H9 (cell line): ENCODE data around the gene KDM4C. TPM values are rescaled to one million over a fixed set of nuclear protein-coding genes. Genes with fewer than 3 reads are reported as not detected.

Source experiments
- DNase-seq: peaks from one replicate; pipeline ENCODE4 v3.0.0-alpha.2; 2017
- H2AFZ ChIP-seq: one replicate; pipeline ENCODE4 v1.6.1; 2013; ENCODE audit warnings: mild to moderate bottlenecking, low read length, control low read depth, moderate library complexity
- H2AK5ac ChIP-seq: 2 replicates; pipeline ENCODE4 v1.6.1; 2013; ENCODE audit warnings: low read length, control low read depth, mixed read lengths; ENCODE audit not compliant: insufficient read length
- H2BK120ac ChIP-seq: one replicate; pipeline ENCODE4 v1.6.1; 2013; ENCODE audit warnings: low read depth, mild to moderate bottlenecking, low read length, control low read depth, inconsistent platforms; ENCODE audit not compliant: poor library complexity, severe bottlenecking
- H2BK12ac ChIP-seq: 2 replicates; pipeline ENCODE4 v1.6.1; 2013; ENCODE audit warnings: low read length, control low read depth, mixed read lengths, low read depth; ENCODE audit not compliant: insufficient read length
- H2BK15ac ChIP-seq: 2 replicates; pipeline ENCODE4 v1.6.1; 2013; ENCODE audit warnings: low read depth, low read length, control low read depth
- H2BK20ac ChIP-seq: one replicate; pipeline ENCODE4 v1.6.1; 2013; ENCODE audit warnings: low read depth, mild to moderate bottlenecking, low read length, control low read depth, inconsistent platforms; ENCODE audit not compliant: poor library complexity, severe bottlenecking
- H2BK5ac ChIP-seq: 2 replicates; pipeline ENCODE4 v1.6.1; 2013; ENCODE audit warnings: low read length, control low read depth, mixed read lengths; ENCODE audit not compliant: insufficient read length
- H3K14ac ChIP-seq: 2 replicates; pipeline ENCODE4 v1.6.1; 2013; ENCODE audit warnings: low read length, control low read depth; ENCODE audit not compliant: insufficient read depth
- H3K18ac ChIP-seq: 2 replicates; pipeline ENCODE4 v1.6.1; 2013; ENCODE audit warnings: low read depth, mild to moderate bottlenecking, mixed read lengths, low read length, control low read depth; ENCODE audit not compliant: insufficient read length
- H3K23ac ChIP-seq: 2 replicates; pipeline ENCODE4 v1.6.1; 2013; ENCODE audit warnings: low read length, control low read depth, mixed read lengths, low read depth; ENCODE audit not compliant: insufficient read length
- H3K23me2 ChIP-seq: 2 replicates; pipeline ENCODE4 v1.6.1; 2013; ENCODE audit warnings: low read depth, mild to moderate bottlenecking, mixed read lengths, low read length, control low read depth; ENCODE audit not compliant: insufficient read length, poor library complexity, severe bottlenecking
- H3K27ac ChIP-seq: 2 replicates; pipeline ENCODE4 v1.5.1; 2013; ENCODE audit warnings: low read length, control low read depth, mixed read lengths, low read depth; ENCODE audit not compliant: insufficient read length
- H3K27me3 ChIP-seq: 2 replicates; pipeline ENCODE4 v1.6.1; 2013; ENCODE audit warnings: low read length, control low read depth, inconsistent platforms; ENCODE audit not compliant: insufficient read depth
- H3K4ac ChIP-seq: 2 replicates; pipeline ENCODE4 v1.6.1; 2013; ENCODE audit warnings: low read depth, mild to moderate bottlenecking, control low read depth, inconsistent platforms, low read length, moderate library complexity
- H3K4me1 ChIP-seq: 2 replicates; pipeline ENCODE4 v1.6.1; 2013; ENCODE audit warnings: low read length, control low read depth, inconsistent platforms; ENCODE audit not compliant: insufficient read depth
- H3K4me2 ChIP-seq: 2 replicates; pipeline ENCODE4 v1.6.1; 2013; ENCODE audit warnings: low read length, control low read depth, mixed read lengths; ENCODE audit not compliant: insufficient read length, insufficient read depth
- H3K56ac ChIP-seq: 2 replicates; pipeline ENCODE4 v1.6.1; 2013; ENCODE audit warnings: low read depth, mild to moderate bottlenecking, mixed read lengths, low read length, control low read depth; ENCODE audit not compliant: insufficient read length
- H3K79me1 ChIP-seq: 2 replicates; pipeline ENCODE4 v1.6.1; 2013; ENCODE audit warnings: low read depth, mild to moderate bottlenecking, moderate library complexity, low read length, control low read depth, inconsistent platforms; ENCODE audit not compliant: insufficient read depth, poor library complexity, severe bottlenecking
- H3K79me2 ChIP-seq: 2 replicates; pipeline ENCODE4 v1.6.1; 2013; ENCODE audit warnings: low read length, control low read depth, inconsistent platforms; ENCODE audit not compliant: insufficient read depth
- H3K9ac ChIP-seq: 2 replicates; pipeline ENCODE4 v1.6.1; 2013; ENCODE audit warnings: low read length, control low read depth, mixed read lengths; ENCODE audit not compliant: insufficient read length; ENCODE audit errors: extremely low read depth
- H3K9me3 ChIP-seq: one replicate; pipeline ENCODE4 v1.6.1; 2013; ENCODE audit warnings: low read depth, low read length, inconsistent platforms; ENCODE audit not compliant: control insufficient read depth
- H3T11ph ChIP-seq: one replicate; pipeline ENCODE4 v1.6.1; 2013; ENCODE audit warnings: mild to moderate bottlenecking, low read length, control low read depth, inconsistent platforms
- H4K20me1 ChIP-seq: one replicate; pipeline ENCODE4 v1.6.1; 2013; ENCODE audit not compliant: control insufficient read depth, insufficient read length, insufficient read depth
- H4K5ac ChIP-seq: 2 replicates; pipeline ENCODE4 v1.6.1; 2013; ENCODE audit warnings: low read depth, mild to moderate bottlenecking, mixed read lengths, low read length, control low read depth; ENCODE audit not compliant: insufficient read length
- H4K8ac ChIP-seq: replicated peaks from 2 replicates; pipeline ENCODE4 v1.6.1; 2013; ENCODE audit warnings: low read length, control low read depth, mixed read lengths, low read depth; ENCODE audit not compliant: insufficient read length
- H4K91ac ChIP-seq: 2 replicates; pipeline ENCODE4 v1.6.1; 2013; ENCODE audit warnings: low read depth, mild to moderate bottlenecking, moderate library complexity, mixed read lengths, low read length, control low read depth; ENCODE audit not compliant: insufficient read length
- H3K27ac Mint-ChIP-seq, 3 experiments: 2 replicates in 2 of 3; 3 replicates in 1 of 3; pipeline ENCODE4 v1.8.0; 2020 to 2021; ENCODE audit warnings: mixed read lengths in 3 of 3, mild to moderate bottlenecking in 1 of 3, moderate library complexity in 1 of 3
- H3K27me3 Mint-ChIP-seq: 2 replicates; pipeline ENCODE4 v1.8.0; 2021; ENCODE audit warnings: low read depth, mild to moderate bottlenecking, moderate library complexity, mixed read lengths
- H3K36me3 Mint-ChIP-seq, 3 experiments: 2 replicates in 2 of 3; 3 replicates in 1 of 3; pipeline ENCODE4 v1.8.0; 2020 to 2021; ENCODE audit warnings: low read depth in 3 of 3, mixed read lengths in 3 of 3; ENCODE audit not compliant: insufficient read depth in 1 of 3
- H3K4me1 Mint-ChIP-seq, 2 experiments: 2 replicates each; pipeline ENCODE4 v1.8.0; 2020; ENCODE audit warnings: mixed read lengths in 2 of 2
- H3K4me3 Mint-ChIP-seq, 2 experiments: 2 replicates in 1 of 2; 3 replicates in 1 of 2; pipeline ENCODE4 v1.8.0; 2020 to 2021; ENCODE audit warnings: mild to moderate bottlenecking in 2 of 2, mixed read lengths in 2 of 2, moderate library complexity in 1 of 2
- H3K9me3 Mint-ChIP-seq, 2 experiments: 2 replicates in 1 of 2; 3 replicates in 1 of 2; pipeline ENCODE4 v1.8.0; 2020; ENCODE audit warnings: mild to moderate bottlenecking in 2 of 2, mixed read lengths in 2 of 2, moderate library complexity in 1 of 2
- CTCF ChIP-seq: fragments of 200-600 bp; sonication (generic); conservative IDR thresholded peaks from 3 replicates; pipeline ENCODE4 v1.8.0; 2021; ENCODE audit warnings: antibody characterized with exemption, mild to moderate bottlenecking
- WGBS: extraction: QIAGEN DNeasy Blood & Tissue Kit; methylation state at CpG from one replicate; pipeline ENCODE4 v1.1.7; 2013; ENCODE audit warnings: missing lambda C conversion rate, low lambda C conversion rate, mixed read lengths; ENCODE audit not compliant: insufficient read length; ENCODE audit errors: extremely low coverage; 5-methylcytosine and 5-hydroxymethylcytosine counted together
- total RNA-seq: library from RNA; stranded (reverse); gene quantifications from 2 replicates; pipeline ENCODE4 v1.2.1, GENCODE V29; 2021

The KDM4C gene
- total RNA-seq, 1 experiment from 2014 or later = 24.0 TPM

GRCh38 chr9:7027996-7028395 is 270.2 kb downstream of the KDM4C start:
- Mint-ChIP-seq H3K27ac (peak overlapping the region in 1 of 3 experiments; percentile 58; a peak in 1 of 7 replicates), H3K36me3 (peaks cover 0 to 2% (median 0%) of the 10 kb centered on the region in 3 experiments; a peak in 2 of 7 replicates), H3K27me3 (no peaks in the 10 kb centered on the region), H3K4me3 (no peak overlapping the region), H3K9me3 (no peaks in the 10 kb centered on the region), H3K4me1 (no peaks in the 10 kb centered on the region)
- Histone ChIP-seq H2BK120ac (no peak overlapping the region), H4K91ac (no peak overlapping the region), H3K79me2 (no peaks in the 10 kb centered on the region), H2BK12ac (no peak overlapping the region), H3K18ac (no peak overlapping the region), H2AFZ (no peak overlapping the region), H3K4me2 (no peak overlapping the region), H3K4ac (no peak overlapping the region), H4K20me1 (no peaks in the 10 kb centered on the region), H3K27me3 (no peaks in the 10 kb centered on the region), H3K23me2 (no peaks in the 10 kb centered on the region), H3K9ac (no peak overlapping the region), H3K4me1 (no peaks in the 10 kb centered on the region), H3K56ac (no peak overlapping the region), H4K5ac (no peak overlapping the region), H3K9me3 (no peaks in the 10 kb centered on the region), H3K27ac (no peak overlapping the region), H3K79me1 (no peaks in the 10 kb centered on the region), H4K8ac (no peak overlapping the region), H3T11ph (no peak overlapping the region), H3K23ac (no peak overlapping the region), H2AK5ac (no peak overlapping the region), H2BK20ac (no peak overlapping the region), H2BK15ac (no peak overlapping the region), H2BK5ac (no peak overlapping the region), H3K14ac (no peak overlapping the region)
- no peak for TF ChIP-seq CTCF
- WGBS = no CpG with 5 or more reads among the region's 4 CpGs
- no peak for DNase-seq
